ENCODE data around the gene TBKBP1.

The TBKBP1 gene

DNA sequence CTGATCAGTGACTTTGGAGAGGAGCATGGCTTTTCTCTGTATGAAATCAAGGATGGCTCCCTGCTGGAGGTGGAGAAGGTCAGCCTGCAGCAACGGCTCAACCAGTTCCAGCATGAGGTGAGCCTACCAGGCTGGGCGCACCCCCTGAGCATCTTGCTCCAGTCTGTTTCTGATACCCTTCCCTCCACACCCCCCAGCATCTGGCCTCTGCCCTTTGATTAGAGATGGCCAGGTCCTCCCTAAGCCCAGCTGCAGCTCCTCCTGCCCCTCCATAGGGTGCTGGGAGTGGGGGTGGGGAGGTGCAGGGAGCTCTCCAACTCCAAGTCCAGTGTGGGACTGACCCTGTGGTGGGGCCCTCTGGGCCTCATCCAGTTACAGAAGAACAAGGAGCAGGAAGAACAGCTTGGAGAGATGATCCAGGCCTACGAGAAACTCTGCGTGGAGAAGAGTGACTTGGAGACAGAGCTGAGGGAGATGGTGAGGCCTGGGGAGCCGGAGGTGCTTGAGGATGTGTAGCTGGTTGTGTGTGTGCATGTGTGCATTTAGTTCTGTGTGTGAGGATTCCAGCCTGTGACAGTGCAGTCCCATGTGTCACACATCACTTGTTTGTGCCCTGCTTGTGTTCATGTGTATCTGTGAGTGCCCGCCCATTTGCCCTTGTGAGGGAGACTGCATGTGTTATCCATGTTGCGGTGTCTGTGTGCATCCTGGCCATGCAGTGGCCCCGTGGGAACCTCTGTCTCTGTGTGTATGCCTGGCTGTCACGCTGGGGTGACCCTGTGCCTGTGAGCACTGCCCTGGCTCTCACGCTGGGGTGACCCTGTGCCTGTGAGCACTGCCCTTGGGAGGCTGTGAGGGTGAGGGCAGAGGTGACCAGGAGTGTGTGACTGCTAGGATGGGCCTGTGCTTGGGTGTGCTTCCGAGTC, 3.0 kb downstream of the TBKBP1 start:
- Histone ChIP-seq H3K36me3 (peaks cover 9 to 27% (median 11%) of the 10 kb centered on the region in 3 donors), H3K4me3 (no peak overlapping the region), H3K27ac (no peak overlapping the region), H3K9me3 (no peaks in the 10 kb centered on the region), H3K4me1 (peaks cover 0 to 35% (median 14%) of the 10 kb centered on the region in 4 donors), H3K27me3 (no peaks in the 10 kb centered on the region)
- peak in 1 of 2 donors; percentile 62 for DNase-seq
- intact Hi-C loops (cut with DNase I; ENCODE audit: low total_unique reads), result loop anchor here (10.0 kb wide), 1 partner anchor 408 kb away; the partner anchor contains the start of genes CBX1 and SNX11
- TF ChIP-seq, protein P1, sequence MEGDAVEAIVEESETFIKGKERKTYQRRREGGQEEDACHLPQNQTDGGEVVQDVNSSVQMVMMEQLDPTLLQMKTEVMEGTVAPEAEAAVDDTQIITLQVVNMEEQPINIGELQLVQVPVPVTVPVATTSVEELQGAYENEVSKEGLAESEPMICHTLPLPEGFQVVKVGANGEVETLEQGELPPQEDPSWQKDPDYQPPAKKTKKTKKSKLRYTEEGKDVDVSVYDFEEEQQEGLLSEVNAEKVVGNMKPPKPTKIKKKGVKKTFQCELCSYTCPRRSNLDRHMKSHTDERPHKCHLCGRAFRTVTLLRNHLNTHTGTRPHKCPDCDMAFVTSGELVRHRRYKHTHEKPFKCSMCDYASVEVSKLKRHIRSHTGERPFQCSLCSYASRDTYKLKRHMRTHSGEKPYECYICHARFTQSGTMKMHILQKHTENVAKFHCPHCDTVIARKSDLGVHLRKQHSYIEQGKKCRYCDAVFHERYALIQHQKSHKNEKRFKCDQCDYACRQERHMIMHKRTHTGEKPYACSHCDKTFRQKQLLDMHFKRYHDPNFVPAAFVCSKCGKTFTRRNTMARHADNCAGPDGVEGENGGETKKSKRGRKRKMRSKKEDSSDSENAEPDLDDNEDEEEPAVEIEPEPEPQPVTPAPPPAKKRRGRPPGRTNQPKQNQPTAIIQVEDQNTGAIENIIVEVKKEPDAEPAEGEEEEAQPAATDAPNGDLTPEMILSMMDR (IDR thresholded peaks at IDR 0.05), result no peak

DNA sequence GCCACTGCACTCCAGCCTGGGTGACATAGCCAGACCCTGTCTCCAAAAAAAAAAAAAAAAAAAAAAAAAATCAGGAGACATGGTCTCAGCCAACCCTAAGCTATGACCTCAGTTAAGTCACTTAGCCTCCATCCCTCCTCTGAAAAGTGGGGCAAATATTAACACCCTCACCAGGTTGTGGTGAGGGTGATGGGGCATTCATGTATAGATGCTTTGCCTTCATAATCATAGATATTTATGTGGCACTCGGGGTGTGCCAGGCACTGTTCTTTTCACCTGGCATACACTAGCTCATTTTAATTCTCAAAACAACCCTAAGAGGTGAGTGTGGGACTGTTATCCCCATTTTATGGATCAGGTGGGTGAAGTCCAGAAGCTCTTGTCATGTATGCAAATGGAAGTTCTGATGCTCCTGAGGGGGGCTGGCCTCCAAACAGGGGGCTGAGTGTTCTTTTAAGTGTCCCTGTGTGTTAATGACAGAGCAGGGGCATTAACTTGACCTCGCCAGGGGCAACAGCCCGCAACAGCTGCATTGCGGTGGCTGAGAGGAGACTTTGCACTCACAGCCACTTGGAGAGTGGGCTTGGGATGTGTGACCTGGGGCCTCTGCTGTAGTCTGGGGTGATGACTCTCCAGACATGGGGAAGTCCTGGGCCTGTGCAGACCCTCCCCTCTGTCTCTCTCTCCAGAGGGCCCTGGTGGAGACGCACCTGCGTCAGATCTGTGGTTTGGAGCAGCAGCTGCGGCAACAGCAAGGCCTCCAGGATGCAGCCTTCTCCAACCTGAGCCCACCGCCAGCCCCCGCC, 4.1 kb downstream of the TBKBP1 start:
- no peaks in the 10 kb centered on the region for H3K27me3 ChIP-seq
- H3K9me3 ChIP-seq, result no peaks in the 10 kb centered on the region
- DNase-seq, result peak in 1 of 2 donors; percentile 57
- intact Hi-C loops (cut with DNase I; ENCODE audit: low total_unique reads), result loop anchor here (10.0 kb wide), 1 partner anchor 407 kb away; the partner anchor contains the start of genes CBX1 and SNX11
- H3K27ac ChIP-seq, result no peak overlapping the region
- peaks cover 0 to 28% (median 11%) of the 10 kb centered on the region in 4 donors for H3K4me1 ChIP-seq
- H3K4me3 ChIP-seq, result no peak overlapping the region
- peaks cover 9 to 34% (median 16%) of the 10 kb centered on the region in 3 donors for H3K36me3 ChIP-seq
- TF ChIP-seq, protein P1 (IDR thresholded peaks at IDR 0.05), result no peak

DNA sequence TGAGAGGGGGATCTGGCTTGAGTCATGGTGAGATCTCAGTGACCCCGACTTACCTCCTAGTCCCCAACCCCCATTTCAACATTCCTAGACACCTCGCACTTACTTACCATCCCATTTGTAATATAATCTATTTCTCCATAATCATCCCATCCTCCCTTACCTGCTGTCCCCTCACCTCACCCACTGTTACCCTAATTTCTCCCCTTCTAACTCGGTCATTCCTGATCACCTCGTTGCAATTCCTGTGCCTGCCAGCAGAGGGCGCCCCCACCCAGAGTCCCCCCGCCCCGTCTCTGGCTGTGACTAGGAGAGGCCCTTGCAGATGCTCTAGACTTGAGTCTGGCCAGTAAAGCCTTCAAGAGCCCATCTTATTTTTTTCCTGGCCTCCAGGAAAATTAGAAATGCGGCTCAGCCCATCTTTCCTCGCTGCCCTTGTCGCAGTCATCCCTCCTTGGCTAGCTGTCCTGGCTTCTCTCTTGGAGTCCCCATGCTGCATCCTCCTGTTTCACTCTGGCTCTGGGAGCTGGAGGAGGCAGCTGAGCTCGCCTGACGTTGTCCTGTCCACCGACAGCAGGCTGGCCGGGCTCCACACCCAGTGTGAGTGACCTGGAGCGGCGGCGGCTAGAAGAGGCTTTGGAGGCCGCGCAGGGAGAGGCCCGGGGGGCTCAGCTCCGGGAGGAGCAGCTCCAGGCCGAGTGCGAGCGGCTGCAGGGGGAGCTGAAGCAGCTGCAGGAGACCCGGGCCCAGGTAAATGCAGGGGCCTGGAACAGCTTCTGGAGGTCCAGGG, 5.0 kb downstream of the TBKBP1 start:
- intact Hi-C loops (cut with DNase I; ENCODE audit: low total_unique reads), result loop anchor here (10.0 kb wide), 1 partner anchor 406 kb away; the partner anchor contains the start of genes CBX1 and SNX11
- H3K9me3 ChIP-seq, result no peaks in the 10 kb centered on the region
- H3K27me3 ChIP-seq, result no peaks in the 10 kb centered on the region
- H3K27ac ChIP-seq, result no peak overlapping the region
- no peak overlapping the region for H3K4me3 ChIP-seq
- peak in 1 of 2 donors; percentile 72 for DNase-seq
- TF ChIP-seq, protein P1 (IDR thresholded peaks at IDR 0.05), result peak; percentile 62 to 96
- H3K36me3 ChIP-seq, result peaks cover 9 to 34% (median 16%) of the 10 kb centered on the region in 3 donors
- peaks cover 0 to 21% (median 7%) of the 10 kb centered on the region in 4 donors for H3K4me1 ChIP-seq

DNA sequence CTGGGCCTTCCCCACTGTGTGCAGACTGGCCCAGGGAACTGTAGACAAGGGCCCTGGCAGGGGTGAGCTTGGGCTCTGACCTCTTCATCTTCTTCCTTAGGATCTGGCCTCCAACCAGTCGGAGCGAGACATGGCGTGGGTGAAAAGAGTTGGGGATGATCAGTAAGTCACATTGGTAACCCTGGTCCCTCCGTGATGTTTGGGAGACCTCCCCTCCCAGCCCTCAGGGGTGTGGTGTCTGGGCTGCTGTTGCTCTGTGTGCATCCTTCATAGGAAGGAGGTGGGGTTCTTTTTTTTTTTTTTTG, 5.5 kb downstream of the TBKBP1 start:
- no peak for DNase-seq
- no peak overlapping the region for H3K4me3 ChIP-seq
- H3K27me3 ChIP-seq, result no peaks in the 10 kb centered on the region
- TF ChIP-seq, protein P1 (IDR thresholded peaks at IDR 0.05), result no peak
- H3K27ac ChIP-seq, result no peak overlapping the region
- intact Hi-C loops (cut with DNase I; ENCODE audit: low total_unique reads), result loop anchor here (10.0 kb wide), 1 partner anchor 405 kb away; the partner anchor contains the start of genes CBX1 and SNX11
- peaks cover 9 to 34% (median 16%) of the 10 kb centered on the region in 3 donors for H3K36me3 ChIP-seq
- no peaks in the 10 kb centered on the region for H3K9me3 ChIP-seq
- H3K4me1 ChIP-seq, result peaks cover 0 to 18% (median 7%) of the 10 kb centered on the region in 4 donors

Measured in tibial artery (tissue), 4 donors.